Breast epithelium (tissue), 4 donors: Measurements from ENCODE around the gene SERPINA5. TPM values are rescaled to one million over a fixed set of nuclear protein-coding genes. Genes with fewer than 3 reads are reported as not detected.

Experiments
- DNase-seq, 2 donors: peaks; one replicate each; pipeline ENCODE4 v3.0.0-alpha.2; 2019; ENCODE audit warnings: low spot score in 2 of 2
- H3K27ac ChIP-seq, 2 donors: fragments of 200-600 bp; sonication (generic) in 1 of 2; one replicate each; pipeline ENCODE4 v1.5.1; 2016 to 2019; ENCODE audit warnings: mild to moderate bottlenecking in 1 of 2
- H3K27me3 ChIP-seq, 2 donors: fragments of 200-600 bp; sonication (generic) in 1 of 2; one replicate each; pipeline versions ENCODE4 v1.5.1 to v1.6.0; 2017 to 2019; ENCODE audit warnings: control low read depth in 1 of 2, mild to moderate bottlenecking in 1 of 2
- H3K36me3 ChIP-seq: fragments of 200-600 bp; one replicate; pipeline ENCODE4 v1.5.1; 2019
- H3K4me1 ChIP-seq, 2 donors: fragments of 200-600 bp; sonication (generic); one replicate each; pipeline ENCODE4 v1.5.1; 2016 to 2019; ENCODE audit warnings: control low read depth in 1 of 2
- H3K4me3 ChIP-seq, 3 donors: fragments of 200-600 bp; sonication (generic); 1 replicate in 2 of 3; 2 replicates in 1 of 3; pipeline ENCODE4 v1.5.1; 2016 to 2019; ENCODE audit warnings: mild to moderate bottlenecking in 3 of 3, moderate library complexity in 2 of 3
- H3K9me3 ChIP-seq, 2 donors: fragments of 200-600 bp; sonication (generic) in 1 of 2; one replicate each; pipeline ENCODE4 v1.5.1; 2016 to 2019; ENCODE audit warnings: control low read depth in 1 of 2
- CTCF ChIP-seq, 3 donors: fragments of 450-650 bp; IDR thresholded peaks; one replicate each; pipeline ENCODE4 v1.5.1; 2016 to 2017; ENCODE audit warnings: antibody characterized with exemption in 3 of 3, mild to moderate bottlenecking in 3 of 3, moderate library complexity in 3 of 3
- POLR2A ChIP-seq: fragments of 450-650 bp; IDR thresholded peaks from one replicate; pipeline ENCODE4 v1.6.1; 2016; ENCODE audit warnings: antibody characterized with exemption, mild to moderate bottlenecking, moderate library complexity
- POLR2AphosphoS5 ChIP-seq, 3 donors: sonication (generic); formaldehyde crosslinking; IDR thresholded peaks; one replicate each; pipeline ENCODE4 v1.6.1; 2017; ENCODE audit warnings: antibody characterized with exemption in 3 of 3
- intact Hi-C: fragments of 100-400 bp; cut with DNase I; formaldehyde crosslinking; loops from one replicate; pipeline ENCODE4 v1.15.1; 2023; ENCODE audit warnings: low total_unique reads
- total RNA-seq, 3 donors: library from RNA; depleted of rRNA; stranded (reverse); fragments of >200 nt; gene quantifications; one replicate each; pipeline ENCODE4 v1.1.0, GENCODE V29; 2016

SERPINA5 gene
- total RNA-seq: 10 to 100 TPM in 2 of 3 donors, 1 to 10 TPM in 1; 4.3 to 32.9 (median 20.6) TPM

- peak within 1 kb of the TSS; percentile 31 to 78 for H3K27ac ChIP-seq
- H3K4me3 ChIP-seq: peak within 1 kb of the TSS in 2 of 3 donors; percentile 31 to 49
- intact Hi-C loops: loop anchor here (5.0 kb wide), 1 partner anchor 524 kb away; no protein-coding TSS in a partner anchor
- no peaks in the 10 kb centered on the region for H3K9me3 ChIP-seq
- TF ChIP-seq POLR2A: no peak
- TF ChIP-seq CTCF (IDR thresholded peaks at IDR 0.05): no peak
- no peak for TF ChIP-seq POLR2AphosphoS5 (IDR thresholded peaks at IDR 0.05)
- DNase-seq: peak; percentile 40 to 86
- no peaks in the 10 kb centered on the region for H3K27me3 ChIP-seq
- peaks cover 0 to 11% of the 10 kb centered on the region in 2 donors for H3K4me1 ChIP-seq
- H3K36me3 ChIP-seq: no peaks in the 10 kb centered on the region
Measured at GRCh38 chr14:94581127-94581999, at the start of gene SERPINA5. Gene SERPINA5 (plus strand): TSS chr14:94581426. CDS start chr14:94587363, 5,937 bp downstream.

- no peak for TF ChIP-seq POLR2AphosphoS5 (IDR thresholded peaks at IDR 0.05)
- no peak for TF ChIP-seq POLR2A
- no peak for TF ChIP-seq CTCF (IDR thresholded peaks at IDR 0.05)
- intact Hi-C loops: no loop called here
Measured at GRCh38 chr14:94532447-94532846, 48.8 kb upstream of the SERPINA5 start.

GRCh38 chr14:94535506-94535905 lies 45.7 kb upstream of the SERPINA5 start:
- no peaks in the 10 kb centered on the region for H3K4me1 ChIP-seq
- H3K27ac ChIP-seq: no peak overlapping the region
- intact Hi-C loops: no loop called here
- no peaks in the 10 kb centered on the region for H3K27me3 ChIP-seq
- no peak overlapping the region for H3K4me3 ChIP-seq
- no peaks in the 10 kb centered on the region for H3K9me3 ChIP-seq
- TF ChIP-seq CTCF (IDR thresholded peaks at IDR 0.05): no peak
- TF ChIP-seq POLR2A: no peak
- TF ChIP-seq POLR2AphosphoS5 (IDR thresholded peaks at IDR 0.05): no peak
- no peaks in the 10 kb centered on the region for H3K36me3 ChIP-seq
- DNase-seq: no peak

More at GRCh38 chr14:94532447-94532846, 48.8 kb upstream of the SERPINA5 start:
- no peak overlapping the region for H3K27ac ChIP-seq
- no peak for DNase-seq
- no peaks in the 10 kb centered on the region for H3K4me1 ChIP-seq
- no peaks in the 10 kb centered on the region for H3K36me3 ChIP-seq
- H3K4me3 ChIP-seq: no peak overlapping the region
- H3K27me3 ChIP-seq: no peaks in the 10 kb centered on the region
- H3K9me3 ChIP-seq: no peaks in the 10 kb centered on the region

- H3K36me3 ChIP-seq: no peaks in the 10 kb centered on the region
- no peak overlapping the region for H3K27ac ChIP-seq
- no peaks in the 10 kb centered on the region for H3K27me3 ChIP-seq
- no peak overlapping the region for H3K4me3 ChIP-seq
- no peaks in the 10 kb centered on the region for H3K4me1 ChIP-seq
- no peaks in the 10 kb centered on the region for H3K9me3 ChIP-seq
- no peak for DNase-seq
- intact Hi-C loops: no loop called here
- TF ChIP-seq POLR2AphosphoS5 (IDR thresholded peaks at IDR 0.05): no peak
- no peak for TF ChIP-seq CTCF (IDR thresholded peaks at IDR 0.05)
- no peak for TF ChIP-seq POLR2A
Measured at GRCh38 chr14:94536836-94537235, 44.4 kb upstream of the SERPINA5 start.

GRCh38 chr14:94538070-94538740 lies 43.0 kb upstream of the SERPINA5 start:
- intact Hi-C loops: no loop called here
- no peak overlapping the region for H3K4me3 ChIP-seq
- no peaks in the 10 kb centered on the region for H3K27me3 ChIP-seq
- TF ChIP-seq POLR2A: no peak
- TF ChIP-seq POLR2AphosphoS5 (IDR thresholded peaks at IDR 0.05): no peak
- no peak for TF ChIP-seq CTCF (IDR thresholded peaks at IDR 0.05)
- no peaks in the 10 kb centered on the region for H3K36me3 ChIP-seq
- H3K4me1 ChIP-seq: no peaks in the 10 kb centered on the region
- no peak for DNase-seq
- no peaks in the 10 kb centered on the region for H3K9me3 ChIP-seq
- no peak overlapping the region for H3K27ac ChIP-seq
